GM19035 (cell line): ENCODE data around the gene TRAIP.

Experiments
- ATAC-seq: cut with Tn5 transposase; IDR thresholded peaks from one replicate; pipeline ENCODE4 v1.9.1; 2021; ENCODE audit not compliant: unreplicated experiment

Gene TRAIP

DNA sequence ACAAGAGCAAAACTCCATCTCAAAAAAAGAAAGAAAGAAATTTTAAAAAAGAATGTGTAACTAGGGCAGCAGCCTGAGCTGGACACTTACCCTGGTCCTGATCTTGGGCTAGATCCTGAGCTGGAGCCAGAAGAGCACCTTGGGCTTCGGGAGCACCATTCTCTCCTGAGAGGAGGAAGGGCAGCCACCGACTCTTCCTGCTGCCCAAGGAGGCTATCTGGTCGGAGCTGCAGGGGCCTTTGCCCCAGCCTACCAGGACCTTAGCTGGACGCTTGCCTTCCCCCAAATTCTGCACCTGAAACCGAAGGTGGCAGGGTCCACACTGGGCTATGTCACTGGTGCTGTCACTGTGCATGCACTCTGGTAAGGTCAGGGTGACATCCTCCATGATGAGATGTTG lies 20.2 kb upstream of the TRAIP start:
- ATAC-seq = no peak

DNA sequence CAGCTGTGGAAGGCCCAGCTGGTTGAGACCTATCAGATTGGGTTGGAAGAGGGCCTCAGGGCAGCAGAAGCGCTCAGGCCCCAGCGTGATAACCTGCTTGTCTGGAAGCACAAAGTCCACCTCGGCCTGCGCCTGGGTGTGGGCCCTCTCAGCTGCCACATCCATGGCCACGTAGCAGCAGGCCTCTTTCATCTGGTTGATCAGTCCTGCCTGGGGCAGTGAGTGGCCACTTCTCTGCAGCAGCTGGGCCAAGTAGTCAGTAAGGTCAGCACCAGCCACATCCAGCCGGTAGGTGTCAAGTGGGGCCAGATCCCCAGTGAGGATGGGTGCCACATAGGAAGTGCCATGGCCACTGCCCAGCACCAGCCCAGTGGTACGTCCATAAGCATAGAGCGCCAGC lies 17.3 kb upstream of the TRAIP start:
- ATAC-seq = no peak

DNA sequence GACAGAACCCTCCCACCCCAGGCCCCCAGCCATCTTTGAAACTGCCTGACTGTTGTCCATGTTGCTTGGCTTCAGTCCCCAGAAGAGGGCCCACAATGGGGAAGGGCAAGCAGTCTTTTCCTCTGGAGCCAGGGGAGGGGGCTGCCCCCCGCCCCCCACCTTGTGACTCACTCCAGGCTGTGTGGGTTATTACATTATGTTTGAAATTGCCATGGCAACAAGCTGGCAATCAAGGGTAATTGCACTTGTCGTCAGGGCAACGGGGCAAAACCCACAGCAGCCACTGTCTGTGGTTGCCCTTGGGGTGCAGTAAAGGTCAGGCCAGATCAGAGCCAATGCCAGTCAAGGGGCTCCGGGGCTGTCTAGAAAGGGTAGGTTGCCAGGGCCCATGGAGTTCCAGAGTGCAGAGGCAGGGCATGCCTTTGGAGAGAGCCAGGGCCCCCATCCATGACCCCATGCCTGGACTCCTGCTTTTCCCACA lies 16.5 kb upstream of the TRAIP start:
- no peak for ATAC-seq

DNA sequence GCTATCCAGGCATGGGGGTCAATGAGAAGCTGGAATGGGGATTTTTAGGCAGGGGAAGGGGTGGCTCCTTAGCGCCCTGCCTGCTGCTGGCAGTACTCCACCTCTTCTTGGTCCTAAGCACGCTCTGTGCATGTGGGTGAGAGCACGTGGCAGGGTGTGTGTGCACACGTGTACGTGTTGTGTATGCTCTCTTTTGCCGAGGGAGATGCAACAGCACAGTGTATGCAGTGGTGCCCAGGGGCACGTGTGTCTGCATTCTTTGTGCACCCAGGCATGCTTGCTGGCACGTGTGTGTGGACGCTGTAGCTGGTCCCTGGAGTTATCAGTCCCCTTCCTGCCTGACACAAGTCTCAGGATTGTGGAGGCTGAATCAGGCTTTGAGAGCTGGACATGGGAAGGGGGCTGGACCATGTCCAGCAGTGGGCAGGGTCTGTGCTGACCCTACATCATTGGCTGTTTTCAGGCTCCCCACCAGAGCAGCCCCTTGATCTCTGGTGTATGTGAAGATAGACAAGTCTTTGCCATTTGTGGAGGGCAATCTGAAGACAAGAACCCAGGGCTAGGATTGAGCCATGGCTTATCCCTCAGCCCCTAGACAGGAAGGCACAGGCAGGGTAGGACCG lies 15.3 kb upstream of the TRAIP start:
- no peak for ATAC-seq

DNA sequence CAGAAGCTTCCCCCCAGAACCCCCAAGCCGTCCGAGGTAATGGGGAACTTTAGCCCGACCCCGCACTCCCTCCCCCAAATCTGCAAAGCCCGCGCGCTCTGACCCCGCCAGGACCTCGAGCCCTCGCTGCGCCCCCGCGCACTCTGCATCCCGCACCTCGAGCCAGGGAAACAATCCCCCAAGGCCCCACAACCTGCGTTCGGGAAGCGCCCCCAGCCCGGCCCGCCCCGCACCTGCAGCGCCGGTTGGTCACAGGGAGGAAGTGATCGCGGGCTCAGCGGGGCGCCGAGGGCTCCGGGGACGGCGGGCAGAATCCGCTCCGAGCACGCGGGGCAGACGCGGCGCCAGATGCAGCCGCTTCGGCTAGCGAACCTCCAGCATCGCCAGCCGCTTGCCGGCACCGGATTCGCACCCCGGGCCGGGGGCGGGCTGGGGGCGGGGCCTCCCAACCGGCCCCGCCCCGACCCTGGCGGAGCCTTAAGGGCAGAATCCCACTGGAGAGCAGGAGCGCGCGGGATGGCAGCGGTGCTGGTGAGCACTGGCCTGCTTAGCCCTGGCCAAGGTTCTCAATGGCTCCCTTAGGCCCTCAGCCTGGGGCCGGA lies 13.3 kb upstream of the TRAIP start, which contains the start of gene CAMKV:
CAMKV (minus strand) TSS at position 382 of the 602 bp plus-strand sequence. CDS start 7,518 bp downstream, outside the sequence.
- ATAC-seq = no peak

DNA sequence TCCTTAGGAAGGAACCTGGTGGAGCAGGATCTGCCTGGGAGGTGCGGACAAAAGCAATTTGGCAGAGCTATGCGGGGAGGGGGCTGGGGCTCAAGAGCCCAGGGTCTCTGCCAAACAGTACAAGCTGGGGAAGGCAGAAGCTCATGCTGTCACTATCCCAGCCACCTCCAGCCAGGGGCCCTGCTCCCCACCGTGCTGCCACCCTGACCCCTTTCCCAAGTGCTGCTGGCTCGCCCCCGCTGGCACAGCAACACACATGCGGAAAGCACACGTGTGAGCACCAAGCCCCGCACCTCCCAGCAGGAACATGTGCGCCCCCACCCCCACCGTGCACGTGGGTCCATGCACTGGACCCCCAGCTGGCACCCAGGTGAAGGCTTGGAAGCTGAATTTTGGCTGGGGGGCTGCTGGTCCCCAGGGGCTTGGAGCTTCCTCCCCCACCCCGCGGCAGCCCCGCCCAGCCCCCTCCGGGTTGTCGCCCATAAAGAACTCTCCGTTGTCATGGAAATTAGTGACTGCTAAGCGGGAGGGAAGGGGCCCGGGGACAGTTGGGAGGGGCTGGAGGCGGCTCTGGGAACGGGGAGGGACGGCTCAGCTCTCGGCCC lies 12.6 kb upstream of the TRAIP start:
- no peak for ATAC-seq

DNA sequence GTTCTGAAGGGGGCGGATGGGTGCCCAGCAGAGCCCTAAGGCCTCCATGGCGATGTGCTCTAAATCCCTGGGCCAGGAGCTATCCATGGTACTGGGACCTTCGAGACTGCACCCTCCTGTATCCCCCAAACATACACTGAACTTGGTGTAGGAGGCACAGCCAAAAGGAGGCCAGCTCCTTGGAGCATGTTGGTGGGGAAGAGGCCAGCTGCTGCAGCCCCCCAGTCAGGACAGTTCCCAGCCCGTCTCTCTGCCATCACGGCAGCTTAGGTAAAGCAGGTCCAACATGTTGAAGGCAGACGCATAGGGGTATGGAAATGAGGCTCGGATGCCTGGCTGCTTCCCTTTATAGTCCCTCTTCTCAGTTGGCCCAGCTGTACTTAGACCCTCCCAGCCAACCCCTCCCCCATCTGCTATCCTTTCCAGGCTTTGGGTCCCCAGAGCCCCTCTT lies 11.5 kb upstream of the TRAIP start:
- no peak for ATAC-seq

DNA sequence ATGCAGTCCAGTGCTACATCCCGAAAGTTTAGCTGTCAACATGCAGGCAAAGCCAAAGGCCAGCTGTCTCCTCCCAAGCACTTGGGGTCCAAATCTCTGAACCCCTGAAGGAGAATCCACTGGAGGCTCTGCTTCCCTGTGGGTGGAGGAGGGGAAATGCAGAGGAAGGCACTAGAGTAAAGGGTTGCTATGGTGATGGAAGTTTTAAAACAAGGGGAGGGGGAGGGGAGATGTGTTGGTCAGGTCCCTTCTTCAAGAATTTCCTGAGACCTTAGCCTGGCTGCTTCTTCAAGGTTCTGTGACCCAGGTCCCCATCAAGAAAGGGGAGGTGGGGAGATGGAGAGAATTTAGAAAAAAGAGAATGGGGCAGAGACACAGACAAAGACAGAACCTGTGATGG lies 11.0 kb upstream of the TRAIP start:
- ATAC-seq = no peak

DNA sequence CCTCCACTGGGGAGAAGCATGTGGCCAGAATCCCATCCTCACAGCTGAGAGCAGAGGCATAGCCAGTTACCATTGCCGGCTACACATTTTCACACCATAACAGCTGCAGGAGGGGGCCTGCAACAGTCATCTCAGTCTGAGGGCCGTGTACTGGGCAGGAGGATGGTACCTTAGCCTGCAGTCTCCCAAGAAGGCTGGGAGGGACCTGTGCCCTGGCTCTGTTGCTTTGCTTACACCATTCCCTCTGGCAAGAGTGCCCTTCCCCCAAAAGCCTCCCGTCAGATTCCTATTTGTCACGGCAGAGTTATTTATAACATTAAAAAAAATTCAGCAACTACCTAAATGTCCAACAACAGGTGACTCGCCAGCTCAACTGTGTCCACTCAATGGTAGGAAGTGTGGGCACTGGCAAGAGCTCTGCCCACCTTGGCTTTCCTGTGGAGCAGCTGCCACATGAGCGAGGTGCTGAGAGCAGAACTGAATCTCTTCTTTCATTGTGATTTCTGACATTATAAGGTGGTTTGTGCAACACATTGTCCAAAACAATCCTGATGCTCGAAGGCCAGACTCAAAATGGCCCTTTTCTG lies 8.9 kb upstream of the TRAIP start:
- ATAC-seq = no peak

DNA sequence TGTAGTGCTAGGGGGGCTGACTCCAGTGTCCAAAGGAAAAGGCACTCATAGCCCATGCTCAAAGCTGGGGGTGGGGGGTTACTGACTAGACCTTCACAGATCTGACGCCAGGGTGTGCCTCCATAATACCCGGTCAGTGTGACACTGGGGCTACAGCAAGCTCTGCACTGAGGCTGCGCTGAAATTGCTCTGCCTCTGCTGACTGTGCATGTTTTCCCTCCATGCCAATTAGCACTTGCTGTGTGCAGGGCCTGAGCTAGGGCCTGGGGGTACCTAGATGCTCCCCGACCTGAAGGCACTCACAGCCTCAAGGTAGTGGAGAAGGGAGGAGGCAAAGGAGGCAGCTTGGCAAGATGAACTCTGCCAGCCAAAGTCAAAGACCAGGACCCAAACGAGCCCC lies 8.1 kb upstream of the TRAIP start:
- no peak for ATAC-seq

DNA sequence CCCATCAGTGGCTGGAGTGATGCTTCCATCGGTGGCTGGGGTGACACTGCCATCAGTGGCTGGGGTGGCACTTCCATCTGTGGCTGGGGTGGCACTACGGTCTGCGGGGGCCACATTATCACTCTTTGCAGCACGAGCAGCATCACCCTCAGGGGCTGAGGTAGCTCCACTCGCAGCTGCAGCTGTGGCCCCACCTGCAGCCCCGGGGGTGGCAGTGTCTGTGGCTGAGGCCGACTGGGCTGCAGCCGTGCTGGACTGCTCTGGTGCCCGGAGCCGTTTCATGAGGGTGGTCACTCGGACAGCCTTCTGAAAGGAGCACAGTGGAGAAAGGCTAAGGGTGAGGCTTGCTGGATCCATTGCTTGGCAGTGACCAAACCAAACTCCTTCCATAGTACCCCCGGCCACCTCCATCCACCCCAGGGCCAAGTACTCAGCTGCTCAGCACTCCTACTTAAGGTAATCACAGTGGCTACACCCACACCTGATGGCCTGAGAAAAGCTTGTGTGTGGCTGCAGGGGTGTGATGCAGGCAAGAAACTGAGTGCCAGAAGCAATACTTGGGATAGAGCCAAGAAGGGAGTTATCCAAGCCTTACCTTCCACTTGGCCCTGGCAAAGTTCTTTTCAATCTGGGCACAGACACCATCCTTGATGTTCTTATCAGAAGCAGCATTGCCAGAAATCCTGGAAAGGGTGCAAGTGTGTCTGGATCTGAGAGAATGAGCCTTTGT lies 3.4 kb upstream of the TRAIP start:
- no peak for ATAC-seq

DNA sequence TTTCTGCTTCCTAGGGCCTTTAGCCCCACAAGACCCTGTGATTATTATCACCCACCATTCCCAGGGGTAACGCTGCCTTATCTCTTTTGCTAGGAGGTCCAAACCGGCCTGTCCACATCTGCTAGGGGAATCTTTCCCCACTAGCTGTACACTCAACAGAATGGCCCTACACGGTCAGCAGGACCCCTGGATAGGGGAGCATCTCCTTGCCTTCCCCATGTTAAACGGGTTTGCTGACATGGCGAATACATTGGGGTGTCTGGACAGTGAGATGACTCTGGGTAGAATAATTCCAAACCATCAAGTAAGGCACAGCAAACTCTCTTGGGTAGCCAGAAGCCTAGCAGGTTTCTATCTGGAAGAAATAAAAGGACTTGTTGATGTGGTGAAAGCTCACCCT lies 702 bp downstream of the TRAIP start:
- ATAC-seq = no peak

DNA sequence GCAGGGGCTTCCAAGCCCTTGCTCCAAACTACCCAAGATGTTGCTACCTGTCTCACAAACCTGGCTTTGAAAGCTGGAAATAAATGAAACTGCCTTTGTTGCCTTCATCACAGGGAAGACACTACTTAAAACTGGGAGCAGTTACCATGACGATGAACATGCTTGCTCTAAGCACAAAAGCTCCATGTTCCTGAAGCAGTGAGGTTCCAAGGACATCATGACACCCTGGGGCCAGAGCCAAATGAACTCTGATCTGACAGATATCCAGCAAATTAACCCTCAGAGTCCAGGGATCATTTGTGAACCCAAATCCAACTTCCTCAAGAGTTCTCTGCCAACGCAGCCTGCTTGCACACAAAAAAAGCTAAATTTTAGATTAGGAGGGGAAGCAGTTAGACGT lies 10.7 kb downstream of the TRAIP start:
- no peak for ATAC-seq

DNA sequence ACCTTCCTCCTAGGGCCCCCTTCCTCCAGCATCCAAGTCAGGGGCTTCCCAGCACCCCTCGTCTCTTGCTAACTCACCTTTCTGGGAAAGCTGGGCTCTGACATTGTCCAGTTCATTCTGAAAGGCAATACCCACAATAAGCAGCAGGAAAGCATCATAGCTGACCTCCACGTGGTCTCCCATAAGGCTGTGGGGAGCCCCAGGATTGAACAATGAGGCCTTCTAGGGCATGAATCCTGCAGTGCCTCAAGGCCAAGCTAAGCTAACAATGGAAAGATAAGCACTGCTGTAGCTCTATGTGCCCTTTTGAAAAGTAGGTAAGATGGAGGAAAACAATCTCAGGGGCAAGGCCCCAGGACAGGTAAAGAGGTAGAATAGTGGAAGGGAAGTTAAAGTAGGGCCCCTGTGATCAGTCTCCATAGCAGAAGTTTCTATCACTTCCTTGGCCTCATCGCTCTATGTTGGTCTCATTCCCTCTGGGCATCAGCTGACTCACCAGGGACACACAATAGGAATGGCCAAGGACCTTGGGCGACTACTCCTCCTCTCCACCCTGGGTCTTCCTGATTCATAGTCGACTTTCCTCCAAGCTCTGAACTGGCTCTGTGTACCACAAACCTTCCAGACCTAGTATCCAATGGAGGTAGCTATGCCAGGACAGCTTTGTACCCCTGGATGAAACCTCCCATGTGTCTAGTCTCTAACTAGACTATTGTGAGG lies 11.7 kb downstream of the TRAIP start:
- no peak for ATAC-seq

DNA sequence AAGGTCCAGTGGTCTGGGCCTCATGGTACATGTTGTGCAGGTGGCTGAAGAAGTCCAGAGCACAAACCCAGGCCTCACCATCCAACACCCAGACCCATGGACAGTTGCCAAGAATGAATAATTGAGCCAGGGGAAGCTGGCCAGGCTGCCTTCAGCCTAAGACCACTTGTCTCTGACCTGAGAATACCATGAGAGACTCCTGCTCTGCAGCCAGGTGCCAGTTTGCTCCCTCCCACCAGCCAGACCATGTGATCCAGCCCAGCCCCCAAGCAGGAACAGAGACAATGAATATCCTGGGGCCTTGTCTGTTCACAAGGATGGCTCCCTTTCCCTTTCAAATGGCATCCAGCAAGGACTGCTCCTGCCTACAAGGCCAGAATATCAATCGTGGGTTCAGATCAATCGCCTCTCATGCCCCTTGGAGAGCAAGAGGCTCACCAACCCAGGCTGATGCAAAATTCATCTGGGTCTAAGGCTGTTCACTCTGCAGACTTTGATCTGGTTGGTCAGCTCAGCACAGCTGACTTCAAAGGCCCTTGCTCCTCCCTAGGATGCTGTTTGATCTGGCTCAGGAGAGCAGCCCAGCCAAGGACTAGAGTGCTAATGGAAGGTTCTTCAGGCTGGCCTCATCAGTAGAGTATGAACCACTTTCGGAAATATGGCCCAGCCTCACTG lies 13.4 kb downstream of the TRAIP start:
- no peak for ATAC-seq

DNA sequence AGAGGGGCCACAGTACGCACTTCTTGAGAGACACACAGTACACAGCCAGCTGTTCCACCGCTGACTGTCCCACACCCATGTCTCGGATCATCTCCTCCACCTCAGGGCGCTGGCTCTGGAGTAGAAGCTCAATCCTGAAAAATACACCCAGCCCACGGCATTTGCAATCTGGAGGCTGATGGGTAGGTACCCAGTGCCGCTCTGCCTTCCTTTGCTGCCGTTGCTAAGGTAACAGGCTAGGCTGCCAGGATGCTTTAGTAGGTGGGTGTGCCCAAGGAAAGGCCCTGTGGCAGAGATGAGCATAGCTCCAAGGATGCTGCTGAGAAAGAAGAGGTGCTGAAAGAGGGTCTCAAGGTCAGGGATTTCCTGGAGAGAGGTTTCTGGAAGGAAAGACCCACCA lies 14.6 kb downstream of the TRAIP start:
- ATAC-seq = no peak

DNA sequence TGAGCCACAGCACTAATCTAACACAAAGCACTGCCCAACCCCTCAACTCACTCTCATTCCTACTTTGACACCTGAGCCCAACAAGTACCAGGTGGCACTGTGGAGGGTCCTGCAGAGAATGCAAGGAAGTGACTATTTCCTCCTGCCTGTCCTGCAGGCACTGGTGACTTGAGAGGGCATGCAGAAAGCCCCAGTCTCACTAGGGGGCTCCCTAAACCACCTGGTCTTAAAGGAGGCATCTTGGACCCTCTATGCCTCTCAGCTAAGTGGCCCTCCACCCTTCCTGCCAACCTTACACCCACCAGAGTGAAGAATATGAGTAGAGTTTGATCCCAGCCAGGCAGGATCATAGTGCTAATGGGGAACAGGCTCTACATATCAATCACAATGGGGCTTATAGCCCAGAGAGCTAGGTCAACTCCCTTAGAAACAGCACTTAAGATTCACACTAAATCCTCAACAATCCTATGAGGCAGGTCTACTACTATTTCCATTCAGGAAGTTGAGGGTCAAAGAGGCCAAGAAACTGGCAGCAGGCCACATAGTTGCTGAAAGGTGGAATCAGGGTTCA lies 15.2 kb downstream of the TRAIP start:
- ATAC-seq = no peak

DNA sequence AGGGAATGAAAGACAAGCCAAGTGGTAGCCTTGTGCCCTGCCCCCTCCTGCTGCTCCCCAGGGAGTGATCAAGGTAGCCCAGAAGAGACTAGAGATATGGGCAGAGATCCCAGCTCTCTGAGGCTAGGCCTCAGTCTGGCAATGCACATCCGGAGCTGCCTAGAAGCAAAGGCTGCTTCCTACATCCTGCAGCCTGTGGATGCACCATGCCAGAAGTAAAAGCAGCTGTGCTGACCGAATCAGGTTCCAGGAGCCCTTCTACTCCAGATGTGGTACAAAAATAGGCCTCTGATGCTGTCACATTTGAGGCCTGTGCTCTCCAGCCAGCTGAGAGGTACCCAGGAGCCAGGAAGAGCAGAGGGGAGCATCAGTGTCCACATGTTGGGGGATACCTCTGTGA lies 16.0 kb downstream of the TRAIP start:
- ATAC-seq = no peak

DNA sequence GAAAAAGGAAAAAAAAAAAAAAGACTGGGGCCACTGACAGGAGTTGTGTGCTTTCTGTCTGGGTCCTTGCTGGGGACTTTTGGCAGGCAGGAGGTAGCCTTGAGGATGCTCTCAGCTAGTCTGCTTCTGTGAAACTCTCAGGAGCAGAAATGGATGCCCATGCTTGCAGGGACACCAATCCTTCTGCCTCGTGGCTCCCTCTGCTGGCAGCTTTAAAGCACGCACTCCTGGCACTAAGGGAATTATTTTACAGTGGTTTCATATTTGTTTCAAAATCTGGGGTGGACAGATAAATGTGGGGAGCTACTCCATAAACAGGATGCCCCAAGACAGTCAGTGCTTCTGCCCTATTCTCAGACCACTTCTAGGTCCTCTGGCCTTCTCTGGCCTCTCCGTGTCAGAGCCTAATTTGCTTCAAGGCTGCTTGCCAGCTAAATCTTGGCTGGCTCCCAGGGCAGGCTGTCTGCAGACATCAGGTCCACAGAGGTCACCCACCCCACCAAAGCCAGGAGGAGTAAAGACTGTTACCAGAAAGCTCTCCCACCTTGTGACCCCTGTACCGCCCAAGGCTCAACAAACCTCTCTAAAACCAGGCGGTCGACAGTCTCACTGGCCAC lies 17.1 kb downstream of the TRAIP start:
- ATAC-seq = no peak
